Adrenal gland (tissue), 12 donors: Measurements from ENCODE around the gene KLK10. TPM values are rescaled to one million over a fixed set of nuclear protein-coding genes. Genes with fewer than 3 reads are reported as not detected.

Experiments used
- DNase-seq, 7 donors: peaks; one replicate each; pipeline ENCODE4 v3.0.0-alpha.2; 2019 to 2020
- H3K27ac ChIP-seq, 5 donors: fragments of 200-600 bp; sonication (generic) in 4 of 5; 1 replicate in 3 of 5; 2 replicates in 2 of 5; pipeline versions ENCODE4 v1.5.1 to v1.8.0; 2016 to 2020; ENCODE audit warnings: mild to moderate bottlenecking in 1 of 5
- H3K27me3 ChIP-seq: fragments of 200-600 bp; 2 replicates; pipeline ENCODE4 v1.8.0; 2021
- H3K36me3 ChIP-seq, 2 donors: fragments of 200-600 bp; replicated peaks in 1 of 2; 1 replicate in 1 of 2; 2 replicates in 1 of 2; pipeline versions ENCODE4 v1.5.1 to v1.8.0; 2018 to 2022
- H3K4me1 ChIP-seq, 2 donors: fragments of 200-600 bp; replicated peaks in 1 of 2; 1 replicate in 1 of 2; 2 replicates in 1 of 2; pipeline versions ENCODE4 v1.5.1 to v1.8.0; 2018 to 2021
- H3K4me3 ChIP-seq, 4 donors: fragments of 200-600 bp; sonication (generic) in 3 of 4; one replicate each; pipeline ENCODE4 v1.5.1; 2016 to 2018
- H3K9me3 ChIP-seq, 3 donors: fragments of 200-600 bp; sonication (generic) in 1 of 3; replicated peaks in 1 of 3; 1 replicate in 2 of 3; 2 replicates in 1 of 3; pipeline versions ENCODE4 v1.5.1 to v1.8.0; 2016 to 2021
- CTCF ChIP-seq, 6 experiments: fragments of 450-650 bp in 4 of 6; fragments of 200-600 bp in 2 of 6; sonication (generic) in 1 of 6; IDR thresholded peaks; 1 replicate in 5 of 6; 2 replicates in 1 of 6; pipeline versions ENCODE4 v1.5.1 to v1.8.0; 2016 to 2021; ENCODE audit warnings: antibody characterized with exemption in 6 of 6, mild to moderate bottlenecking in 2 of 6, moderate library complexity in 1 of 6
- POLR2A ChIP-seq, 2 donors: fragments of 450-650 bp; IDR thresholded peaks; one replicate each; pipeline ENCODE4 v1.6.1; 2017; ENCODE audit warnings: antibody characterized with exemption in 2 of 2, mild to moderate bottlenecking in 2 of 2, moderate library complexity in 1 of 2
- WGBS, 4 donors: extraction: QIAGEN DNeasy Blood & Tissue Kit in 2 of 4; methylation state at CpG; one replicate each; pipeline versions ENCODE4 v1.1.5 to v1.1.7; 2013 to 2017; 5-methylcytosine and 5-hydroxymethylcytosine counted together
- intact Hi-C, 2 donors: fragments of 100-400 bp; cut with DNase I; formaldehyde crosslinking; loops; one replicate each; pipeline versions ENCODE4 v1.14.1 to v1.15.0; 2022 to 2023
- polyA plus RNA-seq, 3 donors: library from polyadenylated mRNA; stranded (reverse); fragments of 200-250 nt in 2 of 3; fragments of 350-450 nt in 1 of 3; fragmentation: Illumina TruSeq in 1 of 3; extraction: RNeasy Lipid Tissue Mini Kit (QIAGEN cat#74804) in 1 of 3; gene quantifications; one replicate each; pipeline ENCODE4 v1.2.3, GENCODE V29; 2013 to 2014
- total RNA-seq, 9 donors: library from RNA; depleted of rRNA in 4 of 9; stranded (reverse); fragments of >200 nt in 4 of 9; fragments of 120-200 nt in 1 of 9; fragmentation: NEBNext Ultra II Directional in 1 of 9; extraction: Animal tissue kit (Norgen Biotek cat#: 25700) in 1 of 9; gene quantifications; one replicate each; pipeline versions ENCODE4 v1.1.0 to v1.2.4, GENCODE V29; 2013 to 2023
- donor health status: healthy with polysubstance abuse.
- donor health status: Bipolar disorder and iron deficiency.
- donor health status: DM: yes; HTN: yes; CAD: no.
- donor health status: DM: no; HTN: no; CAD: no.
- donor health status: DM: no; HTN: no; CAD: no.
- donor health status: DM: yes; HTN: yes; CAD: no.

Gene KLK10
- total and polyA plus RNA-seq, 12 donors, result 0.23 to 1.4 (median 0.38) TPM; not detected in 6

GRCh38 chr19:50983625-50984292 is 35.8 kb downstream of the KLK10 start, which contains the start of gene KLK7:
Gene KLK7, minus strand, starts transcription at chr19:50983917. Its CDS starts 1,518 bp downstream, at chr19:50982399.
- Histone ChIP-seq H3K9me3 (no peaks in the 10 kb centered on the region), H3K36me3 (no peaks in the 10 kb centered on the region), H3K4me3 (no peak within 1 kb of the TSS), H3K27me3 (no peaks in the 10 kb centered on the region), H3K27ac (no peak within 1 kb of the TSS), H3K4me1 (no peaks in the 10 kb centered on the region)
- TF ChIP-seq CTCF (IDR thresholded peaks at IDR 0.05) (no peak), POLR2A (IDR thresholded peaks at IDR 0.05) (no peak)
- 14 to 36% (median 27%) methylated on average over 9 to 28 of the region's 28 CpGs for WGBS, 4 donors
- intact Hi-C loops, result no loop called here
- DNase-seq, result no peak

- DNase-seq, result no peak
- H3K27ac ChIP-seq, result no peak overlapping the region
- no peak overlapping the region for H3K4me3 ChIP-seq
- no peaks in the 10 kb centered on the region for H3K4me1 ChIP-seq
- TF ChIP-seq POLR2A (IDR thresholded peaks at IDR 0.05) (no peak), CTCF (IDR thresholded peaks at IDR 0.05) (no peak)
- H3K9me3 ChIP-seq, result no peaks in the 10 kb centered on the region
- peaks cover under 1% of the 10 kb centered on the region for H3K27me3 ChIP-seq
- no peaks in the 10 kb centered on the region for H3K36me3 ChIP-seq
- WGBS, 4 donors, result 70 to 86% (median 81%) methylated on average over 2 to 4 of the region's 4 CpGs
- intact Hi-C loops, result no loop called here
Observed at GRCh38 chr19:50982186-50982585, 37.3 kb downstream of the KLK10 start.

GRCh38 chr19:50981587-50982146 is 37.8 kb downstream of the KLK10 start:
- H3K4me3 ChIP-seq, result no peak overlapping the region
- H3K36me3 ChIP-seq, result no peaks in the 10 kb centered on the region
- no peaks in the 10 kb centered on the region for H3K9me3 ChIP-seq
- intact Hi-C loops, result no loop called here
- TF ChIP-seq POLR2A (IDR thresholded peaks at IDR 0.05) (no peak), CTCF (IDR thresholded peaks at IDR 0.05) (no peak)
- peaks cover 5% of the 10 kb centered on the region for H3K27me3 ChIP-seq
- H3K27ac ChIP-seq, result no peak overlapping the region
- no peak for DNase-seq
- 57 to 86% (median 71%) methylated on average over 11 of the region's 11 CpGs for WGBS, 4 donors
- no peaks in the 10 kb centered on the region for H3K4me1 ChIP-seq

- no peaks in the 10 kb centered on the region for H3K4me1 ChIP-seq
- intact Hi-C loops, result no loop called here
- H3K27ac ChIP-seq, result no peak overlapping the region
- no peaks in the 10 kb centered on the region for H3K9me3 ChIP-seq
- DNase-seq, result no peak
- no peaks in the 10 kb centered on the region for H3K36me3 ChIP-seq
- no peak for TF ChIP-seq POLR2A (IDR thresholded peaks at IDR 0.05)
- no peak for TF ChIP-seq CTCF (IDR thresholded peaks at IDR 0.05)
- H3K4me3 ChIP-seq, result no peak overlapping the region
- H3K27me3 ChIP-seq, result peaks cover 8% of the 10 kb centered on the region
- 64 to 81% (median 71%) methylated on average over 5 to 13 of the region's 13 CpGs for WGBS, 4 donors
Observed at GRCh38 chr19:50980208-50980607, 39.3 kb downstream of the KLK10 start.
